Mucosa of gallbladder (tissue), 1 donor: ENCODE results near the gene EIF3K. TPM values are rescaled to one million over a fixed set of nuclear protein-coding genes. Genes with fewer than 3 reads are reported as not detected.
"Not testable (repeated sequence)": the region's sequence is repeated elsewhere in the genome, so short reads cannot be mapped to it uniquely, and the experiment has no call there.

Experiments used
- DNase-seq: peaks from one replicate; pipeline ENCODE4 v3.0.0-alpha.2; 2020; ENCODE audit warnings: low spot score
- total RNA-seq: library from RNA; stranded (reverse); gene quantifications from one replicate; pipeline ENCODE4 v1.2.1, GENCODE V29; 2021
- donor health status: DM: no; HTN: no; CAD: no.

The EIF3K gene
- total RNA-seq, 1 donor from 2014 or later: 233 TPM

DNA sequence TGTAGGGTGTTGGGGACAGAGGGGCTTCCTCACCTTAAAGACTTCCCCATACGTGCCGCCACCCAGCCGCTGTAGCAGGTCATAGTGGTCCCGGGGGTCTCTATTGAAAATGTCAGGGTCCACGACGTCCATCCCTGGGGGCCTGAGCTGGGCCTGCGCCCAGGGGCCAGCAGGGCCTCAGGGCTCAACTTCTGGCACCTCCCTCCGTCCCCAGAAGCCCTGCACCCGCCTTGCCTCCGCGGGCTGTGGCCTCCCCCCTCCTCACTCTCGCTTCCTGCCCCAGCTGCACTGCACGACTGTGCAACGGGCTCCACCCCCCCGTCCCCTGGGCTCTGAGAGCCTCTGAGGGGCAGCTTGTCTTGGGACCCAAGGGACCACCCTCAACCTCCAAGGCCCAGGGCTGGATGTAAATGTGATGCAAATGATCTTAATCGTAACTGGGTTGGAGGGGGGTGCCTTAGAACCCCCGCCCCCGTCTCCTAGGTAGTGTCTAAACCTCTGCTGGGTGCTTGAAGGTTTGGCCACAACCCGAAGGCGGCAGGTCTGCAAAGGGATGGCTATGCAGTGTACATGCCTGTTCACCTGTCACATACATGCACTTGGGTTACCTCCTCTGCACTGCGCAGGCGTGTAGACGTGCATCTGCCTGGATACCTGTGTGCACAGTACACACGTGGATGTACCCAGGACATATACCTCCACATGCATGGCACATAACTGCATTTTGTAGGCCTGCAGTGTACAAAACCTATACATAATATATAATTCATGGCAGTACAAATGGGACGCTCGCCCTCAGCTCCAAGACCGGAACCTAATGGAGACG lies 1.0 kb upstream of the EIF3K start, which contains the start of gene MAP4K1:
TSS of gene MAP4K1 (minus strand) at position 190 of the 826 bp plus-strand sequence. CDS start at position 132, 58 bp downstream.
- no peak for DNase-seq

GRCh38 chr19:38619361-38620174 lies 580 bp downstream of the EIF3K start:
- DNase-seq: no peak

DNA sequence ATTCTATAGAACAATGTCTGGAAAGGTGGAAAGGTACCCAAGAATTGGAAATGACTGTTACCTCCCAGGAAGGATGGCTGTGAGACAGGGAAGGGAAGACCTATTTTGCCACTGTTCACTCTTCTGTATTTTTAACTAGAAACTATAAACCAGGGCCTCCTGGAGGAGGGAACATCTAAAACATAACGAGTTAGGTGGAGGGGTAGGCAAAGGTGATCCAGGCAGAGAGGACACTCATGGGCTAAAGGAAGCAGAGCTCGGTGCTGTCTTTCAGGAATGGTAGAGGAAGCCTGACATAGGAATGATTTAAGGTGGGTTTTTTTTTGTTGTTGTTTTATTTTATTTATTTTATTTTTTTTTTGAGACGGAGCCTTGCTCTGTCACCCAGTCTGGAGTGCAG lies 5.8 kb downstream of the EIF3K start:
- DNase-seq: no peak

DNA sequence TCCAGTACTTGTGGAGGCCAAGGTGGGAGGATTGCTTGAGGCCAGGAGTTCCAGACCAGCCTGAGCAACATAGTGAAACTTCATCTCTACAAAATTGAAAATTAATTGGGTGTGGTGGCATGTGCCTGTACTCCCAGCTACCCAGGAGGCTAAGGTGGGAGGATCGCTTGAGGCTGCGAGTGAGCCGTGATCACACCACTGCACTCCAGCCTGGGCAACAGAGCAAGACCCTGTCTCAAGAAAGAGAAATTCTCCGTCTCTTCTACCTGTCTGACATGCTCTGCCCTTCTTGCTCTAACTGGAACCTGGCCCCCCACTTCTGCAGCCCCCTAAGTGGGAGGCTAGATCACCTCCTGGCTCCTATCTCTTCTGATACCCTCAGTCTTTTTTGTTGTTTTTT lies 7.4 kb downstream of the EIF3K start:
- no peak for DNase-seq

DNA sequence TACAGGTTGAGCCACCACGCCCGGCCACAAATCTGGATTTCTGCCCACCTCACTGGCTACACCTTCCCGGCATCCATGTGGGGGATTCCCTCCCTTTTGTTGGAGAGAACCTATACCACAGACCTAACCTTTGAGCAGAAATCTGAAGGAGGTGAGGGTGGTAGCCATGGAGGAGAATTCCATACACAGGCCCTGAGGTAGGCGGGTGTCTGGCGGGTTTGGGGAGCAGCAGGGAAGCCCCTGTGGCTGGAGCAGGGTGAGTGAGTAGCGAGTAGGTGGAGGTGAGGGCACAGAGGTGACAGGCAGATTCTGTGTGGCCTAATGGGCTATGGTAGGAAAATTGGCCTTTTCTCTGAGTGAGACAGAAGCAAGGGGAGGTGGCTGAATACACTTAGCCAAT lies 10.6 kb downstream of the EIF3K start:
- no peak for DNase-seq

DNA sequence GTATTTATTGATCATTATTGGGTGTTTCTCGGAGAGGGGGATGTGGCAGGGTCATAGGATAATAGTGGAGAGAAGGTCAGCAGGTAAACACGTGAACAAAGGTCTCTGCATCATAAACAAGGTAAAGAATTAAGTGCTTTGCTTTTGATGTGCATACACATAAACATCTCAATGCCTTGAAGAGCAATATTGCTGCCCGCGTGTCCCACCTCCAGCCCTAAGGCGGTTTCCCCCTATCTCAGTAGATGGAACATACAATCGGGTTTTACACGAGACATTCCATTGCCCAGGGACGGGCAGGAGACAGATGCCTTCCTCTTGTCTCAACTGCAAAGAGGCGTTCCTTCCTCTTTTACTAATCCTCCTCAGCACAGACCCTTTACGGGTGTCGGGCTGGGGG lies 12.3 kb downstream of the EIF3K start:
- DNase-seq: not testable (repeated sequence)

- not testable (repeated sequence) for DNase-seq
These were observed 13.0 kb downstream of the EIF3K start for GRCh38 chr19:38631811-38632475.

DNA sequence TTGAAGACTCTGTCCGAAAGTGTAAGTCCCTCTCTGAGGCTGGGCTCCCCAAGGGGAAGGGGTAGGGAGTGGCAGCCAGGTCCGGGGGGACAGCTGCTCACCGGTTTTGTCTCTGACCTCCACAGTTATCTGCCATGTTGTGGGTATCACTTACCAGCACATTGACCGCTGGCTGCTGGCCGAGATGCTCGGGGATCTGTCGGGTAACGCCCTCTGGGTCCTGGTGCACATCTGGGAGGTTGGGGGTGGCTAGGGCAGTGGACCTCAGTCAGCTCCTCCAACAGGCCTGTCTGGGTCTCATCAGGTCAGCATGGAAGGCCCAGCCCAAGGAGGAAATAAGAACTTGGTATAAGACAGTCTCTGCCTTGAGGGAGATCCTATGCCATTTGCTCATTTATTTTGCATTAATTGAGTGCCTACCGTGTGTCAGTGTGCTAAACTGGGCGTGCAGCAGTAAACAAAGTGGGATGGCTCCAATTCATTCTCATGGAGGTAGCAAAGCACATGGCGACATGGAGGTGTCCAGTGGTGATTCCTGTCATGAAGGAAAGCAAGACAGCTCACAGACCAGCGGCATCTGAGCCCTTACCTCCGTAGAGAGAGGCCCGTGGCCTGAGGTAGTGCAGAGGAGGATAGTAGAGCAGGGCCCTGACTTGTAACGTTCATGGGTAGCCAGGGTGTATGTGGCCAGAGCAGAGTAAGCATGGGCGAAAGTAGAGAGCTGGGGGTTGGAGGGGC lies 13.7 kb downstream of the EIF3K start:
- no peak for DNase-seq

DNA sequence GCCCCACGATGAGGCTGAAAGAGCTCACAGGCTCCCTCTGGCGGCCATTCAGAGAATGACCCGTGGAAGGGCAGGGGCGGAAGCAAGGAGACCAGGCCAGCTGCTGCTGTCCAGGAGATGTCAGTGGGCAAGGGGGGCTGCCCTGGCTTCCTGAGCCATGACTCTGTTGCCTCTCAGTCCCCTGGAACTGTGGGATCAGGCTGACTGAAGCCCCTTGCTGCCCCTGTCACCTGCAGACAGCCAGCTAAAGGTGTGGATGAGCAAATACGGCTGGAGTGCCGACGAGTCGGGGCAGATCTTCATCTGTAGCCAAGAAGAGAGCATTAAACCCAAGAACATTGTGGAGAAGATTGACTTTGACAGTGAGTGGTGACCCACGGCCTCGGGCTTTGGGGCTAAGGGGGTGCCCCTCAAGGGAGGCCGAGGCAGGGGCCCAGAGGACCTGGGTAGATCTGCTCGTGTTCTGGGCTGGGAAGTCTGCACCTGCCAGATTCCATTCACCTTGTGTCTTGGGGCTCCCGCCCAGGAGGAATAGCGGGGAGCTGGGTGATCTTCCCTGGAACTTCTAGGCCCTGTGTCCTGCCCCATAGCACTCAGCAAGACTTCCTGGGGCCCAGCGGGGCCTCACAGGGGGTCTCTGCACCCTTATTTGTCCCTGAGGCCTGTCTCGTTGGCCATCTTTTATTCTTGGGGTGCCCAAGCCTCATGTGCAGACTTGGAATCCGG lies 15.9 kb downstream of the EIF3K start:
- peak; percentile 76 for DNase-seq

GRCh38 chr19:38635483-38636399 lies 16.8 kb downstream of the EIF3K start:
- no peak for DNase-seq

DNA sequence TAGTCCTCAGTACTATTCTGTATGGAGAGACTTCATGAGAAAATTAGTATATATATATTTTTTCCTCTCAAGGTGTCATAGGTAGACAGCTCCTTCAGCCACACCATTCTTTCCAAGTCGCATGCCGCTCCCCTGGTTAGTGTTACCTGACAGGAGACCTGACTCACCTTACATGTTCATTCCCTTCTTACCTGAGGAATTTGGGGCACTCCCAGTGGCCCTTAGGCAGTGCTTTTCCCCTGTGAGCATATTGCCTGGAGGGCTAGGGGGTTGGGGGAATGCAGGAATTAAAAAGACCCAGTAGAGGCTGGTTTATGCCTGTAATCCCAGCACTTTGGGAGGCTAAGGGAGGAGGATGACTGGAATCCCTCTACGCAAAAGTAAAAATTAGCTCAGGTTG lies 19.5 kb downstream of the EIF3K start:
- no peak for DNase-seq

DNA sequence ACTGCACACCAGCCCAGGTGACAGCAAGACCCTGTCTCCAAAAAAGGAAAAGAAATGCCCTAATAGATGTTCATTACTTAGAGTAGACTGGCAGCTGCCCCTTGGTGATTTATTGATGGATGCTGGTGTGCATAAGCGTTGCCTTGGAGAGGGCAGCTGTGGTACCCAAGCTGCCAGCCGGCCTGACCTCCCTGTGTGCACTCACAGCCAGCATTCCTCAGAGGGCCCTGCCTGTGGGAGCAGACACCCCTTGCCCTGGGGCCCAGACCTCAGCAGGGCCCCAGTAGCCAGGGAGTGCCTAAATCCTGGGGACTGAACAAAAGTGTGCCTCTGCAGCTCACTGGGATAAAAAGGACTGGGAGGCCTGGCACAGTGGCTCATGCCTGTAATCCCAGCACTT lies 20.7 kb downstream of the EIF3K start:
- no peak for DNase-seq

GRCh38 chr19:38640368-38640767 lies 21.4 kb downstream of the EIF3K start:
- DNase-seq: no peak

- no peak for DNase-seq
These were observed 23.2 kb downstream of the EIF3K start for GRCh38 chr19:38642176-38642575.

- no peak for DNase-seq
These were observed 25.7 kb downstream of the EIF3K start for GRCh38 chr19:38644719-38645118.

DNA sequence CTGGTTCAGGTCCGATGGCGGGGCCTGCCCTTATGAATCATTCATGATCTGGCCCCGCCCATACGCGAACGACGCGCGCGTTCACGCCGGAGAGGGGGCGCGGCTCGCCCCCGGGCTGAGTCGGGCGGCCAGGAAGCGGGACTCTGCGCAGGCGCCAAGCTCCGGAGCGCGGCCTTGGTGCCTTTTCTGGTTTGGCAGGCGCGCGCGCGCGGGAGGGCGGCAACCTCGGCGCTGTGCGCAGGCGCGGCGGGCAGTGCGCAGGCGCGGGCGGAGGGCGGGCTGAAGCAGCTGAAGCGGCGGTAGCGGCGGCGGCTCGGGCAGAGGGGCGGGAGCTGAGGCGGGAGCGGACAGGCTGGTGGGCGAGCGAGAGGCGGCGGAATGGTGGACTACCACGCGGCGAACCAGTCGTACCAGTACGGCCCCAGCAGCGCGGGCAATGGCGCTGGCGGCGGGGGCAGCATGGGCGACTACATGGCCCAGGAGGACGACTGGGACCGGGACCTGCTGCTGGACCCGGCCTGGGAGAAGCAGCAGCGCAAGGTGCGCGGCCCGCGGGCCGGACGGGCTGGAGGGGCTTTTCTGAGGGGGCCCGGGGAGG lies 28.5 kb downstream of the EIF3K start, which contains the start of gene ACTN4:
TSS of gene ACTN4 (plus strand) at position 282 of the 598 bp plus-strand sequence. CDS start at position 379, 97 bp downstream.
- DNase-seq: peak; percentile 100

DNA sequence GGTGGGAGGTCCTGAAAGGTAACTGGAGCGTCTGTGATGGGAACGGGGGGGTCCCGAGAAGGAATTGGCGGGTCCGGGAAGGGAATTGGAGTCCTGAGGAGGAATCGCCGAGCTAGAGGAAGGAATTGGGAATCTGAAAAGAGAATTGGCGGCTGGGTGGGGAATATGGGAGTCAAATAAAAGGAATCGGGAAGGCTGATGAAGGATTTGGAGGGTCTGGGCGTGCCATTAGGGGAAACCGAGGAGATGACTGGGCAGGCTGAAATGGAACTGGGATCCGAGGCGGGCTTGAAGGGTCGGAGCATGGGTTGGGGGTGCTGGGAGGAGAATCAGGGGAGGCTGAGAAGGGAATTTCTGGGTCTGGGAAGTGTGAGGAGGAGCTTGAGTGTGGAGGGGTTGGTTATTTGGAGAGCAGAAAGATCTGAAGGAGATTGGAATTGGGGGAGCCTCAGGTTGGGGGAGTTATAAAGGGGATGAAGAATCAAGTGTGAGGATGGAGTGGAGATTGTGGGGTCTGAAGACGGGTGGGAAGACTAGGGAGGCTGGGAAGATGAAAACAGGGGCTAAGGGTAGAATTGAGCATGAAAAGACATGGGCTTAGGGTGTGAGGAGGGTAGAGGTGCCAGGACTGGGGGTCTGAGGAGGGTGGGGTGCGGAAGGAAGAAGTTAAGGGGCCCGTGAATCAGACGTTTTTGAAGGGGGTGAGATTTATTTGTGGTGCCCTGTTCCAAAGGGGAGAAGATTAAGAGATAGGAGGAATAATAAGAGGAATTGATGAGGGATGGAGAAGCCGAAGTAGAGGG lies 29.2 kb downstream of the EIF3K start:
- no peak for DNase-seq

- no peak for DNase-seq
These were observed 29.8 kb downstream of the EIF3K start for GRCh38 chr19:38648769-38649304.
